NT2/D1 (cell line): ENCODE data around the gene NFIA.
A peak's percentile ranks its signal among the peaks of the same experiment; 100 is the strongest.

Experiments used
- DNase-seq: peaks from one replicate; pipeline ENCODE4 v3.0.0-alpha.2; 2011; ENCODE audit warnings: low read depth, low spot score
- H3K27me3 ChIP-seq: 2 replicates; pipeline ENCODE4 v1.6.0; 2011; ENCODE audit warnings: mild to moderate bottlenecking; ENCODE audit not compliant: insufficient read length, insufficient read depth
- H3K36me3 ChIP-seq: 2 replicates; pipeline ENCODE4 v1.6.1; 2011; ENCODE audit warnings: mild to moderate bottlenecking, low read length, mixed read lengths; ENCODE audit not compliant: insufficient read depth, insufficient read length
- H3K4me1 ChIP-seq: 2 replicates; pipeline ENCODE4 v1.5.1; 2011; ENCODE audit not compliant: insufficient read depth, insufficient read length
- H3K4me3 ChIP-seq: 2 replicates; pipeline ENCODE4 v1.5.1; 2011; ENCODE audit warnings: low read depth; ENCODE audit not compliant: insufficient read length
- H3K9ac ChIP-seq: 2 replicates; pipeline ENCODE4 v1.6.0; 2011; ENCODE audit warnings: low read depth; ENCODE audit not compliant: insufficient read length
- H3K9me3 ChIP-seq: 2 replicates; pipeline ENCODE4 v1.5.1; 2011; ENCODE audit warnings: mild to moderate bottlenecking, low read length; ENCODE audit not compliant: insufficient read depth
- SUZ12 ChIP-seq: IDR thresholded peaks from 2 replicates; pipeline ENCODE4 v1.6.1; 2011; ENCODE audit not compliant: insufficient read length, insufficient read depth; ENCODE audit errors: extremely low read depth
- YY1 ChIP-seq: IDR thresholded peaks from 2 replicates; pipeline ENCODE4 v1.6.1; 2011; ENCODE audit not compliant: insufficient read length, insufficient read depth
- ZNF274 ChIP-seq: IDR thresholded peaks from 2 replicates; pipeline ENCODE4 v1.6.1; 2011; ENCODE audit warnings: mild to moderate bottlenecking, low read depth, low read length

The NFIA gene

DNA sequence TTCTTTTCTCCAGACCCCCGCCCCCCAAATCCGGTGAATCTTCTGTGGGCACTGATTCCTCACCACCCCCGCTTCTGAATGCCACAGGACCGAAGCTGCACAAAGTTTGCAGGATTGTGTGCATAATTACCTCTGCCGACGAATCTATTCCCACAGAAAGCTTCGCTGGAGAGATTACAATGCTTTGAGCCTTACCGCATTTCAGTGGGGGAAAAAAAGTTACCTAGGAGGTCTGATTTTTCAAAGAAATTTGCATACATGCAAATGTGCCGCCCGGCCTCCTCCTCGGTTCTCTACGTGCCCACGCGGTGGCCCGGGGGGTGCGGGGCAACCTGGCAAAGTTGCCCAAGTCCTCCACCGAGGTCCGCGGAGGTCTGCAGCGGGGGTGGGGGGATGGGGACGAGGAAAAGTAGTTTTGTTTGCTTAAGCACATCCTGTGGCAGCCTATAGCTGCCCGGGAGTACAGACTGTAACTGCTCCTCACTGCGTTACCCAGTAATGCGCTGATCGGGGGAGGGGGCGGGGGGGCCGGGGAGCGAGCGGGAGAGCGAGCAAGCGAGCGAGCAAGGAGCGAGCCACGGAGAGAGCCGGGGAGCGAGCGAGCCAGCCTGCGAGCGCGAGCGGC, 563 bp upstream of the NFIA start:
- Histone ChIP-seq H3K4me3 (peak overlapping the region; percentile 73), H3K9ac (peak overlapping the region; percentile 6), H3K36me3 (no peaks in the 10 kb centered on the region), H3K4me1 (no peaks in the 10 kb centered on the region), H3K27me3 (peaks cover 75% of the 10 kb centered on the region), H3K9me3 (no peaks in the 10 kb centered on the region)
- DNase-seq, result no peak
- TF ChIP-seq YY1, result no peak
- TF ChIP-seq ZNF274, result no peak
- no peak for TF ChIP-seq SUZ12

DNA sequence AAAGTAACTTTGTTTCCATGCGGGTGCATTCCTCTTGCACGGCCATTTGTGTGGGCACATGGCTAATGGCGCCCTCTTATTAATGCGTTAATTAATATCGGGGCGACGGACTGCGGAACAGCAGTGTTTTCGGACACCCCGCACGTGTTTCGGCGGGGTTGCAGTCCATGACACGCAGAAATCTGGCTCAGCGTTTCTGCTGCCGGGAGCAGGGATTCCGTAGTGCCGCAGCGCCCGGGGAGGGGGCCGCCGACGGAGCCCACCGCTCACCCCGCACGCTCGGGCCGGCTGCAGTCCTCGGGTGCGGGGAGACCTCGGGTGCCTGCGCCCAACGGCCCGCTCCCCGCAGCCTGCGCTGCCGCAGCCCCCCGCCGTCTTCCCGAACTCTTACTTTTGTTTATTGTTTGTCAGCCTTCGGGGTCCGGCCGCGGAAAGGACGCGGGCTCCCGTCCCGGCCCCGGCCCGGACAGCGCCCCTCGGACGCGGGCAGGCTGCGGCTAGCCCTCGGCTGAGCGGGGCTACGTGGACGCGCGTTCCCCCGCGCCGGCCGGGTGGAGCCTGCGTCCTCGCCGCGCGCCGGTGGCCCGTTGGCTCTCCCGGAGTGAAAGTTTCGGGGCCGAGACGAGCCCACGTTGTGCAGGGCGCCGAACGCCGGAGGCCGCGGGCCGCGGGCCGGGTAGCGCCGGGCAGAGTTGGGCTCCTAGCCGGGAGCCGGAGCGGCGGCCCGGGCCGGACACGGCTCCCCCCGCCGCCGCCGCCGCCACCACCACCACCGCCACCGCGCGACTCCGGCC, 849 bp downstream of the NFIA start:
- Histone ChIP-seq H3K36me3 (no peaks in the 10 kb centered on the region), H3K4me3 (peak overlapping the region; percentile 73), H3K27me3 (peaks cover 75% of the 10 kb centered on the region), H3K9me3 (no peaks in the 10 kb centered on the region), H3K9ac (peak overlapping the region; percentile 77), H3K4me1 (no peaks in the 10 kb centered on the region)
- TF ChIP-seq SUZ12 (no peak), YY1 (no peak), ZNF274 (no peak)
- no peak for DNase-seq

DNA sequence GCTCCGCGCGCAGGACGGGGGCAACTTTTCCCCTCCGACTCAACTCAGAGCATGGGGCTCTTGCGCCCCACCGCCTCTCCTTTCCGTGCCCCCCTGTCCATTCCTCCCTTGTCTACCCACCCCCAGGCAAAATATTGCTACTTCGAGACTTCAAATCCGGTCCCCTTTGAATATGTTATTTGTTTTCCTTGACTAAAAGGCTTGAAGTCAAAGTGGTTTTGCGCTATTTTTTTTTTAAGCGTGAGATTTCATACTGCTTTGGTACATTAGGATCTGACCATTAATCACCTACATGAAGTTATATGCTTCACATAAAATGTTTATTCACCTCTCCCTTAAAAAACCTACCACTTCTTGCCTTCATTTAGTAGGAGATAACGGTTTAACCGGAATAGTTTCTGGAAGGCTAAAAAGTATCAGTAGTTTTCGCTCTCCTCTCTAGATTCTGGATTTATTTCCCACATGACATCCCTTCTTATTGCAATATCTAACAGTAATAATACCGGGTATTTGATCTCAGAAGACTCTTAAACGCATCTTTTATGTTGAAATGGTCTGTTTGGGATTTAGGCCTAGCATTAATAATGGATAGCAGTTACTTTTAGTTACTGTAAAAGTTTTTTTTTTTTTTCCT, 1.6 kb downstream of the NFIA start:
- Histone ChIP-seq H3K27me3 (peaks cover 68% of the 10 kb centered on the region), H3K9me3 (no peaks in the 10 kb centered on the region), H3K36me3 (no peaks in the 10 kb centered on the region), H3K4me3 (peak overlapping the region; percentile 73), H3K9ac (peak overlapping the region; percentile 77), H3K4me1 (no peaks in the 10 kb centered on the region)
- no peak for DNase-seq
- TF ChIP-seq SUZ12 (no peak), ZNF274 (no peak), YY1 (no peak)

DNA sequence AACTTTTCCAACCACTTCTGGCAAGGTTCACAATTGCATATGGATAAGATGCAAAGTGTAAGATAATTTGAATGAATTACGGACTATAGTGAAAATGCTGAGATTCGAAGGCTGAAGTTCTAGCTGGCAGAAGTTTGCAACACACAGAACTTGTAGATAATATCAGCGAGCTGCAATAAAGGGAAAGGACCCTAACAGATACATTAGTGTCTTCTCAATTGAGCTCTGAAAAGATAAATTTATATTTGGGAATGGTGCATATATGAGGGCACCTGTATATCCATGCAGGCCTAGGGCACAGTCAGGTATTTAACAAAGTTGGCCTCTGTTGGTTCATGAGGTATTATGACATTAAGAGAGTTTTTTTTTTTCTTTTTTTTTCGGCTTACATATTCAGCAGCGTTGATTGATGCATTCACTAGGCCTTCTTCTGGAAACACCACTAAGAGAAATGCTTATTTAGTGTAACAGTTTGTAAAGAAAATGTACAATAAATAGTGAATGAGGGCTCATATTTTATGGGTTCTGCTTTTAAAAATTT, 2.2 kb downstream of the NFIA start:
- no peak overlapping the region for H3K4me3 ChIP-seq
- DNase-seq, result no peak
- H3K4me1 ChIP-seq, result no peaks in the 10 kb centered on the region
- peaks cover 62% of the 10 kb centered on the region for H3K27me3 ChIP-seq
- no peak for TF ChIP-seq SUZ12
- TF ChIP-seq YY1, result no peak
- TF ChIP-seq ZNF274, result no peak
- no peak overlapping the region for H3K9ac ChIP-seq
- no peaks in the 10 kb centered on the region for H3K9me3 ChIP-seq
- H3K36me3 ChIP-seq, result no peaks in the 10 kb centered on the region

DNA sequence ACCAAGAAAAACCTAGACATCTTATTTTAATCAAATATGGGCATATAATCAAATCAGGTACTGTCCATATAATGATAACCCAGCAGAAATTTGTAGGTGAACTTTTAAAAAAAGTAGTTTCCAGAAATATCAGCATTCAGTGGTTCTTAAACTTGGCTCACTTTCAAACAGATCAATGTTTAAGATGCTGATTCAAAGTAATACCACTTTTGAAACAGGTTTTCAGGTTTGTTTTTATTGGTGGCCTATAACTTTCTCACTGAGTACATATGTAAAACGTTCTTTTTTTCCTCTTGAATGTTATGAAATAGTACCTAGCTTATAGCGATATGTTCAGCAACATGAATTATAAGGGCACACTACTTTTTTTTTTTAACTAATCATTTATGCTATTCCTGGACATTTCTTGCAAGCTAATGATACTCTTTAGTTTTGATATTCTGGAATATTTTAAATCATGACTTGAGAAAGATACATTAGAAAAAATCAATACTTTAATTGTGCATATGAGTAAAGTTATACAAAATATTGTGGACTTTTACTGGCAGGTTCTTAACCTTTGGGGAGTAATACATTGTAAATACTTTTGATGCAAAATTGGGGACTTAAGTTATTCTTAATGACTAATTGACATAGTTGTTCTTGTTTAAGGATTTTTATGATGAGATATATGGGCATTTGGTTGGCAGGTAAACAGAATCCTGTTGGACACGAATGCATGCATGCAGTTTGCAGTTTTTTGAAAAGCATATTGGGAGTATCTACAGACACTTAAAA, 3.0 kb downstream of the NFIA start:
- no peak for TF ChIP-seq SUZ12
- TF ChIP-seq YY1, result no peak
- TF ChIP-seq ZNF274, result no peak
- no peak overlapping the region for H3K4me3 ChIP-seq
- peaks cover 55% of the 10 kb centered on the region for H3K27me3 ChIP-seq
- no peak for DNase-seq
- no peaks in the 10 kb centered on the region for H3K4me1 ChIP-seq
- no peaks in the 10 kb centered on the region for H3K36me3 ChIP-seq
- no peak overlapping the region for H3K9ac ChIP-seq
- H3K9me3 ChIP-seq, result no peaks in the 10 kb centered on the region

DNA sequence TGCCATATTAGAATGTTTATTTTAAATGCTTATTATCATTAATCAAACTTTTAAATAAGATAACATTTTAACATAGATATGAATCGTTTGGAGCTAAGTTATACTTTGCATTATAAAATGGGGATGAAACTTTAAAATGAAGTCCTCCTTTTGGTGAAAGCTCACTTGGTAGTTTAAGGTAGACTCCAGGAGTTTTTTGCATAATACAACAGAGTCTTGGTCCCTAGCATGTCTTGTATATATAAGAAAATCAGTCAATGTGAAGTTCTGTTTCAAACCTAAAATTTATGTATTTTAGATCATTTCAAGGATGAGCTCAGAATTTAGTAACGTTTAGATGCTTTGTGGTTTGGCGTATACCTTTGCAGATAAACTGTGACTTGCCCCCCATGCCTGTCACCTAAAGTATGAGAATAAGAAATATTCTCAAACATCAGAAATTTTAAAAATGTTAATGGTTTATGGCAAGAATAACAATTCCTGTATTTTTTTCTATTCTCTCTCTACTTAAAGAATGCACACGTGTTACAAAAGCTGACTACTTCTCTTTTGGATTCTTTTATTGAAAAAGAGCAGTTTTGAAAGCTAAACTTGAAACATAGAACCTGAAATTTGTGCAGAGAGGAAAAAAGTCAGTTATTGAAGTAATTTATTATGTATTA, 3.8 kb downstream of the NFIA start:
- H3K4me3 ChIP-seq, result no peak overlapping the region
- H3K27me3 ChIP-seq, result peaks cover 48% of the 10 kb centered on the region
- no peaks in the 10 kb centered on the region for H3K9me3 ChIP-seq
- H3K9ac ChIP-seq, result no peak overlapping the region
- no peaks in the 10 kb centered on the region for H3K4me1 ChIP-seq
- DNase-seq, result no peak
- no peak for TF ChIP-seq SUZ12
- no peak for TF ChIP-seq ZNF274
- no peak for TF ChIP-seq YY1
- H3K36me3 ChIP-seq, result no peaks in the 10 kb centered on the region

DNA sequence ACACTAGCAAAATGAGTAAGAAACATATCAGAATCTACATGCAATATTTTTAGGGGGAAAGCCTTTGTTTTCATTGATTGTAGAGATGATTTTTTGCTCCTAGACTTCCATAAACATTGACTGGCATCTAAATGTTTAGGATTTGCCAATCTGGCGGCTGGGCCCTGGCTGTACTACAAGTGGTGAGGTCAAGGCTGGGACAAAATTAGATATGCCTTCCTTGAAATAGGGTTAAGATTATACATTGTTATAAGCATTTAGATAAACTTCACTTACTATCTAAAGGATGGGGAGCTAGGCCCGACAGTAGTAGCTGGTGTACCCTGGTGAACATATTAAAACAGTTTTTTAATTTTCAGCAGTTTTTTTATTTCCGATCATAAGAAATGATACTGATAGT, 5.2 kb downstream of the NFIA start:
- no peak for TF ChIP-seq ZNF274
- TF ChIP-seq SUZ12, result no peak
- TF ChIP-seq YY1, result no peak
- no peaks in the 10 kb centered on the region for H3K36me3 ChIP-seq
- no peak overlapping the region for H3K9ac ChIP-seq
- no peak overlapping the region for H3K4me3 ChIP-seq
- no peaks in the 10 kb centered on the region for H3K9me3 ChIP-seq
- H3K4me1 ChIP-seq, result no peaks in the 10 kb centered on the region
- DNase-seq, result no peak
- peaks cover 36% of the 10 kb centered on the region for H3K27me3 ChIP-seq
